ENCODE results near the gene FAM53B.

- TF ChIP-seq RARB (CRISPR knock-in tag; IDR thresholded peaks at IDR 0.05) (no peak), ZFP30 (CRISPR knock-in tag; IDR thresholded peaks at IDR 0.05) (no peak), ZNF8 (CRISPR knock-in tag; IDR thresholded peaks at IDR 0.05) (no peak), GLIS3 (CRISPR knock-in tag; IDR thresholded peaks at IDR 0.05) (no peak), ARNTL (CRISPR knock-in tag; IDR thresholded peaks at IDR 0.05; ENCODE audit: borderline replicate concordance, low read depth) (no peak), ESRRG (CRISPR knock-in tag; IDR thresholded peaks at IDR 0.05) (no peak)
Measured at GRCh38 chr10:124736491-124737136, 7.6 kb downstream of the FAM53B start.

Data from SK-N-SH treated with all-trans-retinoic acid at 6 μM for 48 hours (cell line).